NCI-H1048 (cell line): ENCODE data around the gene QRICH2.
"Not testable (repeated sequence)": the region's sequence is repeated elsewhere in the genome, so short reads cannot be mapped to it uniquely, and the experiment has no call there.

ENCODE experiments used
- DNase-seq: peaks from one replicate; lab custom pipeline; 2025; lab: John Stamatoyannopoulos, UW

QRICH2 gene

DNA sequence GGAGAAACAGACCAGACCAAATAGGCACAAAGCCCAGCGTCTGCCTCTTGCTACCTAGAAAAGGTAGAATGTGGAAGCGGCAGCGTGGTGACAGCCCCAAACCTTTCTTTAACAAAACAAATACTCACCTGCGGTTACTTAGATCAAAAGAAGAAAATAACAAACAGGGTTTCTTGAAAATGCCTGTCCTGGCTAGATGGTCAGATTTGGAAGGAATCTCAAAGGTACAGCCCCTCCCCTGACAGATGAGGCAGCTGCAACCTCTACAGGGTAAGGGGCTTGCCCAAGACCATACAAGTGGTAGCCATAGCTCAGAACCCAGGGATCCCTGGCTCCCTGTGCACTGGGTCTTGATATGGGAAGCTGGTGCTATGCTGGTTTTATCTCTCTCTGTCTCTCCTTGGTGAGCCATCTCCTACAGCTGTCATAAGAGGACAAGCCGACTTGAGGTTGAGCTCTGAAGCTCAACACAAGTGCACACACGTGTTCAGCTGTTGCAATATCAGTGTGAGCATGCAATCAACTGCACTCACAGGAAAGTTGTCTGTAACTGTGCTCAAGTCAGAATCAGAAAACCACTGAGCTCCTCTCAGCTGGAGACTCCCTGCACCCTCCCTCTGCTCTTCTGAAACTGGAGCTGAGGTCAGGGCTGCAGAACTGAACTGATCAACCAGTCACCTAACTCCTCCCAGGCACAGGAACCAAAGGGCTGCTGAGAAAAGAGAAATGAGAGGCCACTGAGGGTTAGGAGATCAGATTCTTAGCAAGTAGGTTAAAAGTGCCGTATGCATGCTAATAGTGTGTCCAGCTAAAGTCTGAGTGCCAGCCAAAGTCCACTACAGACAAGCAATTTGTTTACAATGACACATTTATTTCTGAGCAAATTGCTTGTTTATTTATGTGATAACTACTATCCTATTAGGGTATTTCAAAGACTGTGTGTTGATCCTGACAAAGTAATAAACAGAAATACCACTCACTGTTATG is 61.7 kb downstream of the QRICH2 start:
- DNase-seq: no peak

DNA sequence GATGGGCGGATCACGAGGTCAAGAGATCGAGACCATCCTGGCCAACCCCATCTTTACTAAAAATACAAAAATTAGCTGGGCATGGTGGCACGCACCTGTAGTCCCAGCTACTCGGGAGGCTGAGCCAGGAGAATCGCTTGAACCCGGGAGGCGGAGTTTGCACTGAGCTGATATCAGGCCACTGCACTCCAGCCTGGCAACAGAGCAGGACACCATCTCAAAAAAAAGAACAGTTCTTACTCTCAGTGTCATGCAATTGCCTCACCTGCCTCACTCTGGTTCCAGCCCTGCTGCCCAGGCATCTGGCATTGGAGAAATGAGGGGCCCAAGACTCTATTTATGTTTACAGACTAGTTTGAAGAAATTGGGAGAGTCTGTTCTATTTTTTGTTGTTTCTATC is 63.4 kb downstream of the QRICH2 start:
- not testable (repeated sequence) for DNase-seq

DNA sequence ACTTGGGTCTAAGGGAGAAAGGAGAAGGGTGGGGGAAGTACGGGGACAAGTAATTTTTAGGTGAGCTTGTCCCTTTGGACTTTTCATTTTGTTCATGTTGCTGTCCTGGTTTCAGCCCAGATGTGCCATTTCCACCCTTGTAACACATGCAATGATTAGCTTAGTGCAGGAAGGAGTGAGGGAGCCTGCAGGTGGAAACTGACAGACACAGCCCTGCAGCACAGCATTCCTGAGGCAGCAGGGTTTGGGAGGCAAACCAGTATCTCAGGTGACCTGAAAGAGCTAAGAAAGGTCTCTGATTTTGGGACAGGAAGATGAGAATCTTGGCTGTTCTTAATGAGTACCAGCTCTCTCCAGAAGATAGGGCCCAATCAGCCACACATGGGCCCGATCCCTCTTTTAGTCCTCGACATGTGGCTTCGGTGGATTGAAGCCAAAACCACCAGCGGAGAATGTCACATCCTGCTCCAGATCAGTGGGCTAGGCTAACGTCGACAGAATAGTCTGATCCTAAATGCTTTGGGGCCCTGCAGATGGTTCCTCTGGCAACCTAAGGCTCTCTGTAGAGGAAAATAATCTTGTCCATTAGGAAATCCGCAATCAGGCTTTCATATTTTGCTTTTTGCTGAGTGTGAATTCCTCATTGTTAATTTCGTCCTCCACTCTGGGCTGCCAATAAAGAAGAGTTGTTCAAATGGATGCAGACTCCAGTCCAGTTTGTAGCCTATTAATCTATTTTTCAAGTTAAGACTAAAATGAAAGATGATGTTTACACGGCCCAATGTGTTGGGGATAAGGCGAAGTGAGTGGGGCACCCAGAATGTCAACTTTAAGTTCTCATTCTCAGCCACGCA is 64.0 kb downstream of the QRICH2 start:
- DNase-seq: no peak

DNA sequence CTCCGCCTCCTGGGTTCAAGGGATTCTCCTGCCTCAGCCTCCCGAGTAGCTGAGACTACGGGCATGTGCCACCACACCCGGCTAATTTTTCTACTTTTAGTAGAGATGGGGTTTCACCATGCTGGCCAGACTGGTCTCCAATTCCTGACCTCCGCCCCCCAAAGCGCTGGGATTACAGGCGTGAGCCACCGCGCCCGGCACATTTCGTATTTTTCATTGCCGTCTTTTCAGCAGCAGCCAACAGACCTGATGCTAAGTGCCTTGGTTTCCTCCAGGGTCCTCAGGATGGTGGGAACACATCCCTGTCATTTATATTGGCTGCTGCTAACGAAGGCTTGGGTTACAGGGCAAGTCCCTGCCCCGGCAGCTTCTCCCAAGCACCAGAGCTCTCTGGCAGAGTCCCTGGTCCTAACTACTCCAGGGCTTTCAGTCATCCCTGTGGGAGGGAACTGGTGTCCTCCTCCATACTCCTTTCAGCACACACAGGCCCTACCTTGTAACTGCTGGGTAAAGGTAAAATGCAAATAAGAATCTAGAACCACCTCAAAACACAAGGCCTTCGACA is 66.3 kb downstream of the QRICH2 start:
- DNase-seq: no peak

DNA sequence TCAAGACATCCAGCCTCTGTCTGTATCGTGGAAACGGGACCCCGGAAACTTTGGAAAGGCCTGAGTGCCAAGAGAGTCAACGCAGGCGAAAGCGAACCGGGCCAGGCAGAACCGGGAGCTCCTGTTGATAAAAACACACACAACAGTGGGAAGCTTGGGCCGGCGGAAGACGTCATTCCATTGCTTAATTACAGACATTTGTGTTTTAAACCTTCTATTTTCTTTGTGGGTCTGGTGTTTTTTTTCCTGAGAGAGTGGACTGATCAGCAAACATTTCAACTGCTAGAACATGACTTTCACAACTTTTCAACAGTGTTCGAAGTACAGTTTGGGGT is 66.9 kb downstream of the QRICH2 start:
- no peak for DNase-seq

DNA sequence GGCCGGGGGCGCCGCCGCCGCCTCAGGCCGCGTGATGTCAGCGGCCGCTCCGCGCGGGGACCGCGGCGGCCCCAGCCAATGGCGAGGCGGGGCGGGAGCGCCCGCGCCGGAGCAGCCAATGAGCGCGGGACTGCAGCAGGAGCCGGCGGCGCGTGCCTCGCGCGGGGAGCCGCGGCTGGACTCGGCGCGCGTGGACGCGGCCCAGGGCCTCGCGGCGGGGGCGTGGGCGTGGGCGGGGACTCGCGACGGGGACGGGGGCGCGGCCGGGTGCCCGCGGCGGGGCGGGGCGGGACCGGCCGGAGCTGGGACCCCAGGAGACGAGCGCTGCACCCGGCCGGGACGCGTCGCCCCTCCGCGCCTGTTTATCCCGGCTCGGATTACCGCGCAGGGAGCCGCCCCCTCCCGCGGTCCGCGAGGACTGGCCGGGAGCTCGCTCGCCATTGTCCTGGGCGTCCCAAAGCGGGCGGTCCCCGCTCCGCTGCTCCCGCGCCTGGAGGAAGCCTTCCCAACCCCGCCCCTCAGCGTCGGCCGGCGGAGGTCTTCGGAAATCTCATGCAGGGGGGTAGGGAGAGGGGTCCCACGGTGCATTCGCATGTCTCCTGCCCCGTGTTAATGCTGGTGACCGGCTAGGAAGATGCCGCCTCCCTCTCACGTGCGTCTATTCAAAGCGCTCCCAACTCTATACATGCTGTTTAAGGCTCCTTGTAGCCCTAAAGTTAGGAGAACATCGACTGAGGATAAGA is 67.4 kb downstream of the QRICH2 start, which contains the start of gene RNF157:
Gene RNF157 (minus strand): TSS at position 33 of the 743 bp plus-strand sequence. CDS start 253 bp downstream, outside the sequence.
- DNase-seq: no peak

DNA sequence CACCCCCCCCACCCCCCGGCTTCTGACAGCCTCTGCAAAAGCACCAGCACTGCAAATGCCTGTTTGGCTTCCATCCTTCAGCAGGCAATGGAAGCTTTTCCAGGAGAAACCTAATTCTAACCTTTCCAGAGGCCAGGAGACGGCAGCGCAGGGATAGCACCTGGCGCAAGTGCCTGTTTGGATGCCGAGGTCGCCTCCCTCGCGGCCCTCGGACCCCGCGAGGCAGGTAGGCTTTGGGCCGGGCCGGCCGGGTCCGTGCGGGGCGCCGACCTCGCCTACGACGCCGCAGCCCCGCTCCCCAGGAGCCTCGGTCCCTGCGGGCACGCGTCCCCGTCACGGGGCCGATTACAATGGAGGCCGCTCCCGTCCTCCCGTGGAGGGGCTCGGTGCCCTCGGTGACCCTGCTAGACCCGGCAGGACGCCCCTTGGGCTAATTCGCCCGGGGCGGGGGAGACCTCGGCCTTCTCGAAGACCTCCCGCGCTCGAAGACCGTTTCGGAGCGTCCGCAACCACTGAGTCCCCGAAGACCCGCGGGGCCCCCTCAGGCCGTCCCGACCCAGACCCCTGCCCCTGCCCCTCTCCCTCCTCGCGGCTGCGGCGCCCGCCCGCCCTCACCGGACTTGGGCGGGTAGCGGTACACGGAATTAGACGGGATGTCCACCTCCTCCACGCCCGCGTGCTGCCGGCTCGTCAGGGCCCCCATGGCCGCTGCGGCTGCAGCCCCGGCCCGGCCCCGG is 68.4 kb downstream of the QRICH2 start:
- no peak for DNase-seq

DNA sequence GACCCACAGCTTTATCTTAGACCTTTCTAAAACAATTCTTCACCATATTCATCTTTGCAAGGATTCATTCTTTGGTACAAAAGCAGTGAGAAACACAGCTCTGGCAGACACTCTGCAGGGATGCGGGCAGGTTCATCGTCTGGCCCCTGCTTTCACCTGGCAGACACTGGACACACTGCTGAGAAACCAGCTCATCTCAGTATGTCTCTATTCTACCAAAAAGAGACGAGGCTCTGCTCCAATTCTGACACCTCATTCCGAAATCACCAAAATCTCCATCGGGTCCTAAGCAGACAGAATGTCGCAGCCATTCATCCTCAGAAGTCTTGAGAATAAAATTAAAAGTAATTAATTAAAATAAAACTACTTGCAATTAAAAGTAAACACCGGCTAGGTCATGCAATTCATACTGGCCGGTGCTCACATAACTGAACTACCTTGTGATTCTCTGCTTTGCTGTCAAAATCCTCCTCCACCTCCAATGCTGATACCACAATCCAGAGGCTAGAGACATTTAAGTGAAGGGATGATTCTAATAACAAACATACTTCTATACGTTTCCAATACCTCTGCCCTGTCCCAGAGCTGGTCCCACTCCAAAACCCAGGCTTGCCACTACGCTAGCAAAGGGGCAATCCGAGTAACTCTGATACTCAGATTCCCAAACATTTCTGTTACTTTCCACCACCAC is 69.1 kb downstream of the QRICH2 start:
- no peak for DNase-seq

DNA sequence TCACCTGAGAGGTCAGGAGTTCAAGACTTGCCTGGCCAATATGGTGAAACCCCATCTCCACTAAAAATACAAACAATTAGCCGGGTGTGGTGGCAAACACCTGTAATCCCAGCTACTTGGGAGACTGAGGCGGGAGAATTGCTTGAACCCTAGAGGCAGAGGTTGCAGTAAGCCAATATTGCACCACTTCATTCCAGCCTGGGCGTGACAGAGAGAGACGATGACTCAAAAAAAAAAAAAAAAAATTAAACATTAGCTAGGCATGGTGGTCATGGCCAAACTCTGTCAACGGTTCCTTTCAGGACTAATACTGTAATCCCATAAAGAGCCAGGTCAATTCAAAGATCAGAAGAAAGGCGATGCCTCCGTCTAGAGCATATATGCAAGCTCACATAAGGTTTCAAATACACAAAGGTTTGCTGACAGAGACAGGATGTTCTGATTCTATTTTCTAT is 70.2 kb downstream of the QRICH2 start:
- no peak for DNase-seq

DNA sequence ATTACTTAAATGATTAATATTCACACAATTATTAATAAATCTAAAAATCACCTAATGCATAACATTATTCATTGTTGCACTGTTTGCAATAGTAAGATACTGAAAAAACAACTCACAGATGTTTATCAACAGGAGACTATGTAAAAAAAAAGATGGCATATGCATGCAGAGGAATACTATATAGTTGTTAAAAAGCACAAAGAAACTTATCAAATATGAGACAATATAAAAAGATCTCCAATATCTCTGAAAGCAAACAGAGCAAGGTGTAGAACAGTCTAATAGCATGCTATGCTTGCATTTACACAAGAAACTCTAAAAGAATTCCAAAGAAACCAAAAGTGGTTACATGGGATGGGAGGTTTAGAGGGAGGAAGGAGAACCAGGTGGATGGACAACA is 71.5 kb downstream of the QRICH2 start:
- DNase-seq: no peak

DNA sequence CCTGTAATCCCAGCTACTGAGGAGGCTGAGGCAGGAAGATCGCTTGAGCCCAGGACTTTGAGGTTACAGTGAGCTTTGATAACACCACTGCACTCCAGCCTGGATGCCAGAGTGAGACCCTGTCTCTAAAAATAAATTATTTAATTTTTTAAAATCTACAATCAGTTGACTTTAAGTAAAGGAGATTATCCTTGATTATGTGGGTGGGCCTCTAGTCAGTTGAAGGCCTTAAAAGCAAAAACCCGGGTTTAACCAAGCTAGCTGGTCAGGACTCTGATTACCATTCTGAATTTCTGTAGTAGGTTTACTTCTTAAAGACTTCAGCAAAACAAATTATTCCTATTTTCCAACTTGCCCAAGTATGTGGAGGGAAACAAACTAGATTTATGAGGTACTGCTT is 72.2 kb downstream of the QRICH2 start:
- DNase-seq: no peak

DNA sequence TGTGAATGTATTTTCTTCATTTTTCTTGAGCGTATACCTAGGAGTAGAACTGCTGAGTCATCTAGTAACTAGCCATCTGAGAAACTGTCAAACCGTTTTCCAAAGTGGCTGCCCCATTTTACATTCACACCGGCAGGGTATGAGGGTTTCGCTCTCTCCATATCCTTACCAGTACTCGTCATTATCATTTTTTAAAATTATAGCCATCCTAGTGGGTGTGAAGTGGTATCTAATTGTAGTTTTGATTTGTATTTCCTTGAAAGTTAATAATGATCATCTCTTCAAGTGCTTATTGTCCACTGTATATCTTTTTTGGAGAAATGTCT is 73.8 kb downstream of the QRICH2 start:
- DNase-seq: no peak

DNA sequence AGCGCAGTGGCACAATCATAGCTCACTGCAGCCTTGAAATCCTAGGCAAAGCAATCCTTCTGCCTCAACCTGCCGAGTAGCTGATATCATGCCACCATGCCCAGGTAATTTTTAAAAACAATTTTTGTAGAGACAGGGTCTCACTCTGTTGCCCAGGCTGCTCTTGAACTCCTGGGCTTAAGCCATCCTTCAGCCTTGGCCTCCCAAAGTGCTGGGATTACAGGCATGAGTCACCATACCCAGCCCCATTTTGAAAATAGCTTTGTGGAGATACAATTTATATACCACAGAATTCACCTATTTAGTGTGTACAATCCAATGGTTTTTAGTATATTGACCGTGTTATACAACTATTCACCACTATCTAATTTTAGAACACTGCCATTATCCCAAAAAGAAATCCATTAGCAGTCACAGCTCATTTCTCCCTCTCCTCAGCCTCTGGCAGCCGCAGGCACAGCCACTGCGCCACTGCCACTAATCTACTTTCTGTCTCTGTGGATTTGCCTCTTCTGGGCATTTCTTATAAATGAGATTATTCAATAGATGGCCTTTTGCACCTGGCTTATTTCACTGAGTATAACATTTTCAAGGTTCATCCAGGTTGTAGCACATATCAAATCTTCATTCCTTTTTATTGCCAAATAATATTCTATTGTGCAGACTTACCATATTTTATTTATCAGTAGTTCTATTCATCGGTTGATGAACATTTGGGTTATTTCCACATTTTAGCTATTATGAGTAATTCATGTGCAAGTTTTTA is 74.3 kb downstream of the QRICH2 start:
- DNase-seq: no peak

DNA sequence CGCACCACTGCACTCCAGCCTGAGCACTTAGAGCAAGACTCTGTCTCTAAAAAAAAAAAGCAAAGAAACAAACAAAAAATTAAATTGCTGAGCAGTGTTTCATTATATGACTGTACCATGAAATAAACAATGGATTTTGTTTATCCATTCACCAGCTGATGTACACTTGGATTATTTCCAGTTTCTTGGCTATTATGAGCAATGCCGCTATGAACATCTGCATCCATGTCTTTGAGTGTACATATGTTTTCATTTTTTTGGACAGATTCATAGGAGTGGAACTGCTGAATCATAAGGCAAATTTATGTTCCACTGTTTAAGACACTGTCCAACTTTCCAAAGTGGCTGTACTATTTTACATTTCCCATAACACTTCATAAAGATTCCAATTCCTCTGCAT is 75.7 kb downstream of the QRICH2 start:
- DNase-seq: no peak

DNA sequence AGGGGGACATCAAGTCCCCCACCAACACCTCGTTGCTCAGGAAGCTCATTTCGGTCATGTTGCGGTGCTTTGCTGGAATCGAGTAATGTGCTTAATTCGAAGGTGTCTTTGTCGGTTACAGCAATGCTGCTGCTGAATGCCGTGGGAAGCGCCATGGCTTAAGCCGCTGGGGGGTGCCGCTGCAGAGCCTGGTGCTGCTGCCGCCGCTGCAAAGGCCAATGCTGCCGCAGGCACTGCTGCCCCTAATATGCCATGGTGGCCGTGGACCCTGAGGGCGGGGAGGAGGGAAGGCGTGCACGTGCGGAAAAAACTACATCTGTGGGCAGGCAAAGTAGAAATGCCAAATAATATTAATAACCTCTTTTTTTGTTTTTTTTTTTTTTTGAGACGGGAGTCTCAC is 81.3 kb downstream of the QRICH2 start:
- not testable (repeated sequence) for DNase-seq

DNA sequence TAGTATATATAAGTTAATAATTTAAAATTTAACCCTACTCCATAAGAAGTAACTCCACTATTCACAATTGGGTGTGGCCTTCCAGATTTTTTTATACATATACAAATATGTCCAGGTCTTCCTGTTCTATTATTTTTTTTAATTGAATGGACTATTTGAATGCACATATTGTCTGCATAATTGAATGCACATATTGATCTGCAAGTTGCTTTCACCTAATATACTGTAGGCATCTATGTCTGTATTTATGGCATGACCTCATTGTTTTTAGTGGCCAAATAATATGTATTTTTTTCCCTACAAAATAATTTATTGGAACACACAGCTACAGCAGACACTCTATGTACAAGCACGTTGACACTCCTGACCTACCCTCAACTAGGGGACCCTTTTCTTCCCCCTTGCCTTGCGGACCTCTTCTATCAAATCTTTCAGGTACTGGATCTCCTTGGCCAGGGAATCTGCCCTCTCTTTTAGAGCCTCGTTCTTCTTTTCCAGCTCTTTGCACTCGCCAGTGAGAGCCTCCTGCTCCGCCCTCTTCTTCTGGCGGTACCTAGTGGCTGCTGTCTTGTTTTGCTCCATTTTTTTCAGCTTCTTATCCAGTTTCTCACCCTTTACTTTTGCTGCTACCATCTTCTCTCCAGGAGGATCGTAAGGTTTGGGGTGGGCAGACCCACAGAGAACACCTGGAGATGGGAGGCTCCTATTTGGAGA is 82.5 kb downstream of the QRICH2 start:
- DNase-seq: not testable (repeated sequence)
